SJCRH30 (cell line): Measurements from ENCODE around the gene DNAAF1. TPM values are rescaled to one million over a fixed set of nuclear protein-coding genes. Genes with fewer than 3 reads are reported as not detected.
"Not testable (repeated sequence)": the region's sequence is repeated elsewhere in the genome, so short reads cannot be mapped to it uniquely, and the experiment has no call there.

Experiments used
- DNase-seq, 2 experiments: peaks; one replicate each; pipeline ENCODE4 v3.0.0-alpha.2; 2015 to 2020
- H3K27ac ChIP-seq: fragments of 250-450 bp; sonication (Bioruptor Pico); 2 replicates; pipeline ENCODE4 v1.5.1; 2020; ENCODE audit warnings: mild to moderate bottlenecking, moderate library complexity
- H3K27me3 ChIP-seq: fragments of 250-450 bp; sonication (Bioruptor Pico); 2 replicates; pipeline ENCODE4 v1.5.1; 2020; ENCODE audit warnings: mild to moderate bottlenecking, moderate library complexity
- H3K36me3 ChIP-seq: fragments of 250-450 bp; sonication (Bioruptor Pico); 2 replicates; pipeline ENCODE4 v1.5.1; 2020; ENCODE audit warnings: mild to moderate bottlenecking, moderate library complexity
- H3K4me1 ChIP-seq: fragments of 250-450 bp; sonication (Bioruptor Pico); 2 replicates; pipeline ENCODE4 v1.5.1; 2020; ENCODE audit warnings: mild to moderate bottlenecking, moderate library complexity
- H3K4me3 ChIP-seq: fragments of 250-450 bp; sonication (Bioruptor Pico); 2 replicates; pipeline ENCODE4 v1.5.1; 2020; ENCODE audit warnings: mild to moderate bottlenecking, moderate library complexity
- H3K9me3 ChIP-seq: fragments of 250-450 bp; sonication (Bioruptor Pico); replicated peaks from 2 replicates; pipeline ENCODE4 v1.5.1; 2020; ENCODE audit warnings: mild to moderate bottlenecking, moderate library complexity
- total RNA-seq: library from RNA; depleted of rRNA; stranded (reverse); fragments of >200 nt; shearing (Covaris generic); gene quantifications from 2 replicates; pipeline ENCODE4 v1.2.3, GENCODE V29; 2014

Gene DNAAF1
- total RNA-seq, 1 experiment from 2014 or later = 0.18 TPM

DNA sequence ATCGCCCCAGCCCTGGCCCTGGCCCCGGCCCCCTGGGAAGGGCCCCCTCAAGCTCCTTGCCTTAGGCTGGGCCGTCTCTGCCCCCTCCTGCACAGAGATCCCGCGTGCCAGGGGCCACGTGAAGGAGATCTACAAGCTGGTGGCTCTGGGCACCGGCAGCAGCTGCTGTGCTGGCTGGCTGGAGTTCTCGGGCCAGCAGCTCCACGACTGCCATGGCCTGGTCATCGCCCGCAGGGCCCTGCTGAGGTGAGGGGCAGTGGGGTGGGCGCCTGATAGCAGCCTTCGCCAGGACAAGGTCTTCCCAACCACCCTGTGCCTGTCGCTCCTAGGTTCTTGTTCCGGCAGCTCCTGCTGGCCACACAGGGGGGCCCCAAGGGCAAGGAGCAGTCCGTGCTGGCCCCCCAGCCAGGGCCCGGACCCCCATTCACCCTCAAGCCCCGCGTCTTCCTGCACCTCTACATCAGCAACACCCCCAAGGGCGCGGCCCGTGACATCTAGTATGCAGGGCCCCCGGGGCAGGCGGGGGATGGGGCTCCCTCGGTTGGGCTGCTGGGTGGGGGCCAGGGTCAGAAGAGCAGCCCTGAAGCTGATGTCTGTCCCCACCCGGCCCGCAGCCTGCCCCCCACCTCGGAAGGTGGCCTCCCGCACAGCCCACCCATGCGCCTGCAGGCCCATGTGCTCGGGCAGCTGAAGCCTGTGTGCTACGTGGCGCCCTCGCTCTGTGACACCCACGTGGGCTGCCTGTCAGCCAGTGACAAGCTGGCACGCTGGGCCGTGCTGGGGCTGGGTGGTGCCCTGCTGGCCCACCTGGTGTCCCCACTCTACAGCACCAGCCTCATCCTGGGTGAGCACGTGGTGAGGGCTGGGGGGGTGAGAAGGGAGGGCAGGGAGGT, 50.3 kb downstream of the DNAAF1 start:
- no peaks in the 10 kb centered on the region for H3K4me1 ChIP-seq
- no peaks in the 10 kb centered on the region for H3K27me3 ChIP-seq
- no peak overlapping the region for H3K4me3 ChIP-seq
- H3K27ac ChIP-seq = no peak overlapping the region
- no peaks in the 10 kb centered on the region for H3K9me3 ChIP-seq
- H3K36me3 ChIP-seq = no peaks in the 10 kb centered on the region
- DNase-seq = no peak

DNA sequence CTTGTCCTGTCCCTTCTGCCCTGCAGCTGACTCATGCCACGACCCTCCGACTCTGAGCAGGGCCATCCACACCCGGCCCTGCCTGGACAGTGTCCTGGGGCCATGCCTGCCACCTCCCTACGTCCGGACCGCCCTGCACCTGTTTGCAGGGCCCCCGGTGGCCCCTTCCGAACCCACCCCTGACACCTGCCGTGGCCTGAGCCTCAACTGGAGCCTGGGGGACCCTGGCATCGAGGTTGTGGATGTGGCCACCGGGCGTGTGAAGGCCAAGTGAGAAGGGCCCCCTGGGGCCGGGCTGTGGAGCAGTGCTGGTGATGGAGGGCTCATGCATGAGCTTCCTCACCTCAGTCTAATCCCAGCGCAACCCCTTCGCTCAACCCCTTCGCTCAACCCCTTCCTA, 51.0 kb downstream of the DNAAF1 start:
- H3K4me3 ChIP-seq = no peak overlapping the region
- H3K36me3 ChIP-seq = no peaks in the 10 kb centered on the region
- H3K9me3 ChIP-seq = no peaks in the 10 kb centered on the region
- H3K27ac ChIP-seq = no peak overlapping the region
- DNase-seq = no peak
- no peaks in the 10 kb centered on the region for H3K4me1 ChIP-seq
- no peaks in the 10 kb centered on the region for H3K27me3 ChIP-seq

DNA sequence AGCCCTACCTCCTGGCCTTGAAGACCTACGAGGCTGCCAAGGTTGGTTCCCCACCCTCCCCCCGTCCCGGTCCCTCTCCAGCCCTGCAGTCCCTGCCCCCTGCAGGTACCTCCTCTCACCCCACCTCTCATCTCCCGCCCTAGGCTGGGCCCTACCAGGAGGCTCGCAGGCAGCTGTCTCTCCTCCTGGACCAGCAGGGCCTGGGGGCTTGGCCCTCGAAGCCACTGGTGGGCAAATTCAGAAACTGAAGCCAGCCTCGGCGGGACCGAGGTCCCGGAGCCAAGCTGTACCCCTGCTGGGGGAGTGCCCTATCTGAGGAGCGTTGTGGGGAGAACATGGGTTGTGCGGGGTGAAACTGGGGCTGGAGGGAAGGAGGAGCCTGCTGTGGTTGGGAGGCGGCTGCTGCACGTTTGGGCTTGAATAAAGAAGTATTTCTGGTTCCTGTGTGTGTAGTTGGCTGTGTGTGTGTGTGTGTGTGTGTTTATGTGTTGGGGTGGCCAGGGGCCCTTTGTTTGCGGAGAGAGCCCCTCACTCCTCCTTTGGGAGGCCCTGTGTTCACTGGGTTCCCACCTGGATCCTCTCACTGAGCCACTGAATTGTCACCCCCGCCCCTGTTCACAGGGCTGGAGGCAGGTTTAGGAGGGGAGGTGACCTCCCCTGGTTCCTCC, 51.8 kb downstream of the DNAAF1 start:
- Histone ChIP-seq H3K27ac (no peak overlapping the region), H3K36me3 (no peaks in the 10 kb centered on the region), H3K4me1 (no peaks in the 10 kb centered on the region), H3K9me3 (no peaks in the 10 kb centered on the region), H3K27me3 (no peaks in the 10 kb centered on the region), H3K4me3 (no peak overlapping the region)
- no peak for DNase-seq

DNA sequence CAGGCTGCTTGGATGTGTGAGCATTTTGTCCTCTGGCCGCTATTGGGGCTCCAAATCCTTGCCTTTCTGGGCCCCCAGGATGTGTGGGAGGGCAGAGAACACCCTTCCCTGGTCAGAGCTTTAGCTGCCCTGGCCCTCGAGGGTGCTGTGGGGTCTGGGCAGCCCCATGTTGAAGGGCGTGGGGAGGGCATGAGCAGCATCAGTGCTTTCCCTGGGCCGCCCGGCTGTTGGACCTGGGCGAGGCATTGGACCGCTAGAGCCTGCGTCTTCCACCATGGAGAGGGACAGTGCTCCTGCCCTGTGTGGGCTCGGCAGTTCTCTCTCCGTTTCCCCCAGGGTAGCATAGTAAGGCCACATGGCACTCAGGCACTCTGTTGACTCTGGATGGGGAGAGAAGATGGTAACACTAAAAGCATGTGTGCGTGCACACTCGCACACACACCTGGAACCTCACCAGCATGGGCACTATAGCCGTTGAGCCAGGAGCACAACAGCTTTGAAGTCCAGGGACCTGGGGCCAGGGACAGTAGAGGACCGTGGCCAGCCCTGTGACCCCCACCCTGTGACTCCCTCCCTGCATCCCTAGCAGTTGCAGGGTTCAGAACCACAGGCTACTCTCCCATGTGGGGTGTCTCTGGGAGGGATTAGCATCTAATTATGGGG, 52.5 kb downstream of the DNAAF1 start:
- no peaks in the 10 kb centered on the region for H3K9me3 ChIP-seq
- no peaks in the 10 kb centered on the region for H3K27me3 ChIP-seq
- no peak overlapping the region for H3K4me3 ChIP-seq
- no peak for DNase-seq
- no peaks in the 10 kb centered on the region for H3K36me3 ChIP-seq
- no peaks in the 10 kb centered on the region for H3K4me1 ChIP-seq
- H3K27ac ChIP-seq = no peak overlapping the region

DNA sequence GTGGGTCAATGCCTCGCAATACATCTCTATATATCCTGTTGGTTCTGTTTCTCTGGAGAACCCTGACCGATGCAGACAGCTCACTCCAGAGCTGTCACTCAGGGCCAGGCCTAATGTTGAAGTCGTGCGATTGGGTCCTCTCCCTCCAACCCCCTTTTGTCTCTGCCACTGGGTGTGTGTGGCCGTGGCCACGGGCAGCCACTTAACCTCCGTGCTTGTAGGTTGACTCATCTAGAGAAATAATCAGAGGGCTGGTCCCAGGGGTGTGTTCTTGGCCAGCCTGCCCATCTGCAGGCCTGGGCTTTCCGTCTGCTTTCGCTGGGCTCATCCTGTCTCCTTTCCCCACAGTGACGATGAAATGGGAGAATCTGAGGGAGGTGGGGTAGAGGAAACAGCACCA, 53.3 kb downstream of the DNAAF1 start:
- Histone ChIP-seq H3K27ac (no peak overlapping the region), H3K4me3 (no peak overlapping the region), H3K9me3 (no peaks in the 10 kb centered on the region), H3K36me3 (no peaks in the 10 kb centered on the region), H3K4me1 (no peaks in the 10 kb centered on the region), H3K27me3 (no peaks in the 10 kb centered on the region)
- DNase-seq = no peak

DNA sequence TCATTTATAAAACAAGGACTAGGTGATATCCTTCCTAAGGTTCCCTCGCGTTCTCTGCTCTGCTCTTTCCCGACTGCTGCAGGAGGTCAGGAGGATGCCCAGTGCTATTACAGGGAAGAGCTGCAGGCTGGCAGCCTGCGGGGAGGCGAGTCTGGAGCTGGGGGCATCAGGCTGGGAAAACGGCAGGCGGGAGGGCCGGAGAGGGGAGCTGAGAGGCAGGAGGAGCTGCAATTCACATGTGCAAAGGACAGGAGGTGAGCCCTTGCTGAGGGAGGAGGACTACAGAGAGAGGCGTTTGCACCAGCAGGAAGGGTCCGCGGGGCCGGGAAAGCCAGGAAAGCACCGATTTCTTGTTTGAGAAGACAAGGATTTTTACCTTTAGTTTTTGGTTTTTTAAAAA, 54.0 kb downstream of the DNAAF1 start:
- no peaks in the 10 kb centered on the region for H3K27me3 ChIP-seq
- no peaks in the 10 kb centered on the region for H3K4me1 ChIP-seq
- no peak for DNase-seq
- no peak overlapping the region for H3K27ac ChIP-seq
- no peaks in the 10 kb centered on the region for H3K36me3 ChIP-seq
- H3K9me3 ChIP-seq = no peaks in the 10 kb centered on the region
- no peak overlapping the region for H3K4me3 ChIP-seq

DNA sequence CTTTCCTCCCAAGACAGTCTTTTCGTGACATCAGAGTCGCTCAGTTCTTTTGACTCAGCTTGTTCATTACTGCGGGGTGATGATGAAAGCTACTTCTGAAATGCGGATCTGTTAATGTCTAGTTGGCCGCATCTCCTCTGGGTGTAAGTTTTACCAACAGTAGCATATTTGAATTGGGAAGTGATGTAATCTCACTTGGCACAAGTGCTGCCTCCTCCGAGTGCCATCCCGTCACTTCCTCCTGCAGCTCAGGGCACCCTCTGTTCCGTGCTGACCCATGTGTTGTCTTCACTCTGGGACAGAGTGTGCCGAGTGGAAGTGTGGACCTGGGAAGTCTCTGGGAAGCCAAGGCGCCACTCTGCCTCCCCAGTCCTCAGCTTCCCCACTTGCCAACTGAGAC, 54.8 kb downstream of the DNAAF1 start:
- Histone ChIP-seq H3K9me3 (no peaks in the 10 kb centered on the region), H3K27ac (no peak overlapping the region), H3K4me3 (no peak overlapping the region), H3K36me3 (no peaks in the 10 kb centered on the region), H3K27me3 (no peaks in the 10 kb centered on the region), H3K4me1 (no peaks in the 10 kb centered on the region)
- no peak for DNase-seq

DNA sequence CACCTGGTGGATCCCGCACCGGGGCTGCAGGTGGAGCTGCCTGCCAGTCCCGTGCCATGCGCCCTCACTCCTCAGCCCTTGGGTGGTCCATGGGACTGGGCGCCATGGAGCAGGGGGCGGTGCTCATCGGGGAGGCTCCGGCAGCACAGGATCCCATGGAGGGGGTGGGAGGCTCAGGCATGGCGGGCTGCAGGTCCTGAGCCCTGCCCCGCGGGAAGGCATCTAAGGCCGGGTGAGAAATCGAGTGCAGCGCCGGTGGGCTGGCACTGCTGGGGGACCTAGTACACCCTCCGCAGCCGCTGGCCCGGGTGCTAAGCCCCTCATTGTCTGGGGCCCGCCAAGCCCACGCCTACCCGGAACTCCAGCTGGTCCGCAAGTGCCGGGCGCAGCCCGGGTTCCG, 59.4 kb downstream of the DNAAF1 start:
- H3K27ac ChIP-seq, H3K9me3 ChIP-seq, H3K36me3 ChIP-seq, H3K4me3 ChIP-seq, H3K4me1 ChIP-seq, H3K27me3 ChIP-seq, DNase-seq: not testable (repeated sequence)

DNA sequence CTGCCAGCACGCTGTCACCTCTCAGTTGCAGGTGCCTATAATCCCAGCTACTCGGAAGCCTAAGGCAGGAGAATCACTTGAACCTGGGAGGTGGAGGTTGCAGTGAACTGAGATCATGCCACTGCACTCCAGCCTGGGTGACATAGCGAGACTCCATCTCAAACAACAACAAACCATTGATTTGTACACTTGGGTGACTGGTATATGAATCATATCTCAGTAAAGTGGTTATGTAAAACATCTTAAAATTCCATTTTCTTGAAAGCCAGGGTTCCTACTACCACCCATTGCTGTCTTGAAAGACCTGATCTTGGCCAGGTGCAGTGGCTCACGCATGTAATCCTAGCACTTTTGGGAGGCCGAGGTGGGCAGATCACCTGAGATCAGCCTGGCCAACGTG, 60.0 kb downstream of the DNAAF1 start:
- H3K27ac ChIP-seq, DNase-seq, H3K4me1 ChIP-seq, H3K36me3 ChIP-seq, H3K4me3 ChIP-seq, H3K27me3 ChIP-seq, H3K9me3 ChIP-seq: not testable (repeated sequence)

DNA sequence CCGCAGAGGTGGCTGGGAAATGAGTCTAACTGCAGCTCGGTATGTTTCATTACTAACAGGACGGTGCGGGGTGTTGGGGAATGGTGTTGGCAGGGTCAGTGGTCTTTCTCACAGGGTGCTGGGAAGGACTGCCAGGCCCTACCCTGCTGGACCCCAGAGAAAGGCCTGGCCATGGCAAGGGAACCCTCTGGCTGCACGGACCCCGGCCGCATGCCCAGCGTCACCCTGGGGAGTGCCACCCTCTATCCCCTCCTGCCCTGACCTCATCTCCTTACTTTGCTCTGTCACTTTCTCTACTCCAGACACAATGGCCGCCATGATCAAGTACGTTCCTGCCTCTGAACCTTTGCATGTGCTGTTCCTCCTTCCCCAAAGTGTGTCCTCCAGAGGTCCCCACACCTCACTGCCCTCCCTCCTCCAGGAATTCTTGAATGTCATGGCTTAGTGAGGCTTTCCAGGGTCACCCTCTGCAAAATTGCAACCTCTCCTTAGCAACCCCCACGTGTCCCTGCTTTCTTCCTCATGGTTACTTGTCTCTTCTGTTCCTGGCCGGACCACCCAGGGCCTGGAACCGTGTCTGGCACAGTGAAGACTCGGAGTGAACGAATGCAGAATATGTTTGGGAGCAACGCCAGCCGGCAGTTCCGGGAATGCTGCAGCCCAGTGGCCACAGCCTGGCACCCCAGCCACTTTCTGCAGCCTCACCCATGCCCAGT, 61.0 kb downstream of the DNAAF1 start:
- Histone ChIP-seq H3K4me3 (no peak overlapping the region), H3K27ac (no peak overlapping the region), H3K9me3 (no peaks in the 10 kb centered on the region), H3K36me3 (no peaks in the 10 kb centered on the region), H3K27me3 (no peaks in the 10 kb centered on the region), H3K4me1 (peaks cover 6% of the 10 kb centered on the region; the same call in 1 of the 2 replicates)
- no peak for DNase-seq

DNA sequence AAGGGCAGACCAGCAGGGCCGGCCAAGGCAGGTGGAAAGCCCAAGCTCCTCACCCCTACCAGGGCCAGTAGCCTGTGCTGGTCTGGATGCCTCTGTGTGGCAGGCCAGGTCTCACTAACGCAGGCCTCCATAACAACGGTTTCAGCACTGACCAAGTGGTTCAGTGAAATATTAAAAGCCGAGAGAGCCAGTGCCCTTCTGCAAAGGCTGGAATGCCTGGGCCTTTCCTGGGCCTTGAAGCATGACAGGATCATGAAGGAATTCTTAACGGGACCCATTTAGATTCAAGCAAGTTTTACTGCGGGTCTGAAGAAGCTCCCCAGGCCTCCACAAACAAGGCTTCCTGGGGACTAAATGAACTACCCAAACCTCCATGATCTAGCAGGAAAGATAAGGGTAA, 62.1 kb downstream of the DNAAF1 start:
- no peaks in the 10 kb centered on the region for H3K36me3 ChIP-seq
- H3K27ac ChIP-seq = no peak overlapping the region
- no peak overlapping the region for H3K4me3 ChIP-seq
- H3K27me3 ChIP-seq = no peaks in the 10 kb centered on the region
- no peak for DNase-seq
- H3K4me1 ChIP-seq = peaks cover 6% of the 10 kb centered on the region; the same call in 1 of the 2 replicates
- H3K9me3 ChIP-seq = no peaks in the 10 kb centered on the region

DNA sequence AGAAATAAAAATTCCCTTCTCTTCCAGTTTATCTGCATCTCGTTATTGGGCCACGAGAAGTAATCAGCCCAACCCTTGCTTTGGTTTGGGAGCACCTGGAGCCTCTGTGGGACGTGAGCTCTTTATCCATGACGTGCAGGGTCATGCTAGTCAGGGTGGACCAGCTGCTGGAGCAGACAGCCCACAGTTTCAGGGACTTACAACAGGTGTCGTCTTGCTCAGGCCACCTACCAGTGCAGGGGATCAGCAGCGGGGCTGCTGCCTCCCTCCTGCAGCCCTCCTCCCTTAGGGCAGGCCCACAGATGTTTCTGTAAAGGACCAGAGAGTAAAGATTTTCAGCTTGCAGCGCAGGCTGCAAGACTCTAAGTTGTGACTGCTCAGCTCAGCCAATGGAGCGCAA, 62.8 kb downstream of the DNAAF1 start:
- Histone ChIP-seq H3K36me3 (no peaks in the 10 kb centered on the region), H3K9me3 (no peaks in the 10 kb centered on the region), H3K4me1 (peaks cover 6% of the 10 kb centered on the region; the same call in 1 of the 2 replicates), H3K27ac (no peak overlapping the region), H3K27me3 (no peaks in the 10 kb centered on the region), H3K4me3 (no peak overlapping the region)
- DNase-seq = peak; percentile 52 to 59

DNA sequence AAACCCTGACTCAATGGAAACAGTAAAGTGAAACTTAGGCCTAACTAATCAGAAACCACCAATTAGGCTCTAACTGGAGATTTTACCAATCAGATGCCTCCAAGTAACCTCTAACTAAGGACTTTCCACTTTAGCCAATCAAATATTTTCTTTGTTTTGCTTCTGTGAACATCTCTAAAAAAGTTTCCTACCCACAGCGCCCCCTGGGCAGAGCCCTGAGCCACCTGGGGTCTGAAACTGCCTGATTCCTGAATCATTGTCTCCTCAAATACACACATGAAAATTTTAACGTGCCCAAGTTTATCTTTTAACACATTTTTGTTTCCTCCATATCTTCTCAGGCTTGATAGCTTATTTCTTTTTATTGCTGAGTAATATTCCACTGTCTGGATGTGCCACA, 64.9 kb downstream of the DNAAF1 start:
- H3K27ac ChIP-seq = no peak overlapping the region
- no peaks in the 10 kb centered on the region for H3K9me3 ChIP-seq
- peaks cover 6% of the 10 kb centered on the region; the same call in 1 of the 2 replicates for H3K4me1 ChIP-seq
- no peak overlapping the region for H3K4me3 ChIP-seq
- H3K36me3 ChIP-seq = no peaks in the 10 kb centered on the region
- DNase-seq = no peak
- no peaks in the 10 kb centered on the region for H3K27me3 ChIP-seq

DNA sequence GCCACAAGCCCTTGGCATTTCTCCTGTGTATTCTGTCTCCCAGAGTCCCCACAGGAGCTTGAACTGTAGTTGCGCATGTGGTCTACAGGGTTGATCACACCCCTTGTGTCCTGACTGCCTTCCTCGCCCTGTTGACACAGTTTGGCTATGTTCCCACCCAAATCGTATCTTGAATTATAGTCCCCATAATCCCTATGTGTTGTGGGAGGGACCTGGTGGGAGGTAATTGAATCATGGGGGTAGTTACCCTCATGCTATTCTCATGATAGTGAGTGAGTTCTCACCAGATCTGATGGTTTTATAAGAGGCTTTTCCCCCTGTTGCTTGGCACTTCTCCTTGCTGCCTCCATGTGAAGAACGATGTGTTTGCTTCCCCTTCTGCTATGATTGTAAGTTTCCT, 67.0 kb downstream of the DNAAF1 start:
- H3K27me3 ChIP-seq = no peaks in the 10 kb centered on the region
- H3K4me3 ChIP-seq = no peak overlapping the region
- peaks cover 6% of the 10 kb centered on the region; the same call in 1 of the 2 replicates for H3K4me1 ChIP-seq
- no peaks in the 10 kb centered on the region for H3K36me3 ChIP-seq
- no peaks in the 10 kb centered on the region for H3K9me3 ChIP-seq
- H3K27ac ChIP-seq = no peak overlapping the region
- no peak for DNase-seq

DNA sequence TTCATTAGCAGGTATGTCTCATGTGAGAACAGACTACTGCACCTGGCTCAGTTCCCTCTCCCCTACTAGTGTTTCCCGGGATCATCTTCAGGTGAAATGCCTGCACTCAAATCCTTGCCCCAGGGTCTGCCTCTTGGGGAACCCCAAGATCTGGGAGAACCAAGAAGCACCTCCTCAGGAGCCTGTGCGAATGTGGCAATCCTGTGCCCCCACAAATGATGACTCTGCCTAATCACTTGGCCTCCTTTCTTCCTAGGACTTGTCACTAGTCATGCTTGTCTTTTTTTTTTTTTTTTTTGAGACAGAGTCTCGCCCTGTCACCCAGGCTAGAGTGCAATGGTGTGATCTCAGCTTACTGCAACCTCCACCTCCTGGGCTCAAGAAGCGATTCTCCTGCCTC, 67.5 kb downstream of the DNAAF1 start:
- Histone ChIP-seq H3K9me3 (no peaks in the 10 kb centered on the region), H3K4me3 (no peak overlapping the region), H3K27me3 (no peaks in the 10 kb centered on the region), H3K4me1 (peaks cover 5% of the 10 kb centered on the region; the same call in 1 of the 2 replicates), H3K36me3 (no peaks in the 10 kb centered on the region), H3K27ac (no peak overlapping the region)
- DNase-seq = no peak
